Endothelial cell of umbilical vein (primary cell): ENCODE results near the gene IPPK. TPM values are rescaled to one million over a fixed set of nuclear protein-coding genes. Genes with fewer than 3 reads are reported as not detected.

ENCODE experiments used
- BruUV-seq: library from RNA; stranded (reverse); fragments of 400-500 nt; replicated peaks from 2 replicates; lab custom pipeline; 2021; lab: Mats Ljungman, UMichigan
- CTCF ChIA-PET: fragments of 300-600, 350-600 bp; sonication (Branson Sonifier 250); formaldehyde crosslinking; loops from one replicate; lab custom pipeline; 2021; ENCODE audit warnings: antibody characterized with exemption, inconsistent platforms; lab: Charles Lee
- POLR2A ChIA-PET: fragments of 300-600, 350-600 bp; sonication (Branson Sonifier 250); formaldehyde crosslinking; loops from one replicate; lab custom pipeline; 2021; ENCODE audit warnings: antibody characterized with exemption, inconsistent platforms; lab: Charles Lee
- DNase-seq: peaks from one replicate; pipeline ENCODE4 v3.0.0-alpha.2; 2011; ENCODE audit warnings: low read depth, low spot score
- FAIRE-seq: peaks from 2 replicates; lab custom pipeline; 2011; peaks lifted over from hg19 to GRCh38; lab: Jason Lieb, UNC
- H2AFZ ChIP-seq: 2 replicates; pipeline ENCODE4 v1.6.0; 2012; ENCODE audit warnings: low read depth, low read length, control low read depth, inconsistent platforms
- H3K27ac ChIP-seq: 2 replicates; pipeline ENCODE4 v1.5.1; 2011; ENCODE audit warnings: low read depth, mild to moderate bottlenecking, control low read depth, low read length, moderate library complexity; ENCODE audit not compliant: insufficient read depth
- H3K27me3 ChIP-seq, 2 experiments: 2 replicates each; pipeline versions ENCODE4 v1.6.0 to v1.6.1; 2011; ENCODE audit warnings: low read length in 2 of 2, mixed read lengths in 1 of 2; ENCODE audit not compliant: control insufficient read depth in 2 of 2, insufficient read depth in 2 of 2
- H3K36me3 ChIP-seq, 2 experiments: 2 replicates in 1 of 2; 3 replicates in 1 of 2; pipeline ENCODE4 v1.5.1; 2011; ENCODE audit warnings: low read length in 2 of 2, mild to moderate bottlenecking in 1 of 2, moderate library complexity in 1 of 2; ENCODE audit not compliant: control insufficient read depth in 2 of 2, insufficient read depth in 2 of 2; ENCODE audit errors: extremely low read depth in 1 of 2
- H3K4me1 ChIP-seq: 3 replicates; pipeline ENCODE4 v1.5.1; 2011; ENCODE audit warnings: mild to moderate bottlenecking, low read length; ENCODE audit not compliant: control insufficient read depth, insufficient read depth; ENCODE audit errors: extremely low read depth
- H3K4me2 ChIP-seq: 2 replicates; pipeline ENCODE4 v1.6.1; 2011; ENCODE audit warnings: low read length, control low read depth, mixed read lengths; ENCODE audit not compliant: insufficient read depth
- H3K4me3 ChIP-seq, 3 experiments: fragments of 200-600 bp in 1 of 3; sonication (generic), shearing (Covaris generic) in 1 of 3; replicated peaks in 1 of 3; 2 replicates each; pipeline ENCODE4 v1.5.1; 2011 to 2016; ENCODE audit warnings: control low read depth in 3 of 3, low read length in 3 of 3, mild to moderate bottlenecking in 2 of 3, inconsistent platforms in 1 of 3, low read depth in 1 of 3, moderate library complexity in 1 of 3; ENCODE audit not compliant: insufficient read depth in 1 of 3
- H3K79me2 ChIP-seq: 2 replicates; pipeline ENCODE4 v1.6.0; 2012; ENCODE audit warnings: low read length, inconsistent platforms; ENCODE audit not compliant: control insufficient read depth, insufficient read depth
- H3K9ac ChIP-seq: replicated peaks from 2 replicates; pipeline ENCODE3; 2011; ENCODE audit warnings: low read length, control low read depth; ENCODE audit not compliant: insufficient read depth; ENCODE audit errors: extremely low read depth
- H3K9me1 ChIP-seq: replicated peaks from 3 replicates; pipeline ENCODE4 v1.6.0; 2011; ENCODE audit warnings: mild to moderate bottlenecking, low read length; ENCODE audit not compliant: control insufficient read depth, insufficient read depth; ENCODE audit errors: extremely low read depth
- H3K9me3 ChIP-seq: replicated peaks from 2 replicates; pipeline ENCODE4 v1.5.1; 2012; ENCODE audit warnings: low read length, inconsistent platforms; ENCODE audit not compliant: control insufficient read depth, insufficient read depth
- H4K20me1 ChIP-seq: replicated peaks from 2 replicates; pipeline ENCODE3; 2011; ENCODE audit warnings: mild to moderate bottlenecking, low read length; ENCODE audit not compliant: control insufficient read depth, insufficient read depth; ENCODE audit errors: extremely low read depth
- CTCF ChIP-seq, 2 donors: IDR thresholded peaks; 1 replicate in 1 of 2; 2 replicates in 1 of 2; pipeline ENCODE4 v1.5.1; 2011; ENCODE audit warnings: low read length in 2 of 2, mild to moderate bottlenecking in 2 of 2, moderate library complexity in 2 of 2, control low read depth in 1 of 2, inconsistent platforms in 1 of 2, low read depth in 1 of 2; ENCODE audit not compliant: insufficient read depth in 1 of 2; ENCODE audit errors: extremely low read depth in 1 of 2
- EZH2 ChIP-seq: IDR thresholded peaks from 2 replicates; pipeline ENCODE4 v1.6.1; 2012; ENCODE audit warnings: borderline replicate concordance, low read depth, mild to moderate bottlenecking, moderate library complexity, low read length, inconsistent platforms; ENCODE audit not compliant: severe bottlenecking
- FOS ChIP-seq: IDR thresholded peaks from 2 replicates; pipeline ENCODE4 v1.6.1; 2011; ENCODE audit warnings: mild to moderate bottlenecking, low read length, moderate library complexity, borderline replicate concordance; ENCODE audit not compliant: insufficient read depth
- GATA2 ChIP-seq: IDR thresholded peaks from 2 replicates; pipeline ENCODE4 v1.7.0; 2011; ENCODE audit warnings: low read depth, mild to moderate bottlenecking, moderate library complexity, mixed read lengths, low read length; ENCODE audit not compliant: insufficient read length, insufficient read depth
- JUN ChIP-seq: IDR thresholded peaks from 2 replicates; pipeline ENCODE4 v1.6.1; 2011; ENCODE audit warnings: borderline replicate concordance, low read depth; ENCODE audit not compliant: insufficient read length, insufficient read depth
- MAX ChIP-seq: IDR thresholded peaks from 2 replicates; pipeline ENCODE4 v1.6.1; 2011; ENCODE audit not compliant: insufficient read depth, insufficient read length
- MYC ChIP-seq: IDR thresholded peaks from one replicate; pipeline ENCODE4 v1.6.1; 2011; ENCODE audit warnings: mild to moderate bottlenecking, low read depth, low read length
- POLR2A ChIP-seq: IDR thresholded peaks from 2 replicates; pipeline ENCODE4 v1.6.1; 2012; ENCODE audit warnings: low read depth, mild to moderate bottlenecking, control low read depth, low read length
- POLR2AphosphoS5 ChIP-seq: IDR thresholded peaks from 2 replicates; pipeline ENCODE4 v1.6.1; 2012; ENCODE audit warnings: low read depth, mild to moderate bottlenecking, control low read depth, low read length, moderate library complexity; ENCODE audit not compliant: insufficient read depth
- dilution Hi-C: fragments of 300-500 bp; cut with MboI; formaldehyde crosslinking; loops from one replicate; pipeline ENCODE4 v1.15.0; 2019; ENCODE audit warnings: low sequenced_read_pairs; ENCODE audit not compliant: extremely low pct_ligation_motif_present
- intact Hi-C: fragments of 100-400 bp; cut with micrococcal nuclease; formaldehyde crosslinking; loops from one replicate; pipeline ENCODE4 v1.10.0; 2022
- polyA plus RNA-seq, 4 experiments: library from polyadenylated mRNA; depleted of rRNA in 3 of 4; stranded (reverse) in 3 of 4; unstranded in 1 of 4; fragments of >200 nt; gene quantifications; 2 replicates each; pipeline versions ENCODE4 v1.2.1 to v1.2.3, GENCODE V29; 2011 to 2012; ENCODE audit warnings: missing spikeins in 1 of 4
- total RNA-seq: library from RNA; stranded (reverse); gene quantifications from 2 replicates; pipeline ENCODE4 v1.2.3, GENCODE V29; 2021

IPPK gene
- total and polyA plus RNA-seq, 2 donors (not counting 3 experiments of a cell fraction or from before 2014, with no cell fraction given) = 14.0 to 28.0 TPM

GRCh38 chr9:92613268-92614122 is 56.4 kb downstream of the IPPK start:
- Histone ChIP-seq H3K4me1 (no peaks in the 10 kb centered on the region), H3K9me1 (no peaks in the 10 kb centered on the region), H3K9me3 (no peaks in the 10 kb centered on the region), H3K79me2 (no peaks in the 10 kb centered on the region), H3K4me3 (no peak overlapping the region), H2AFZ (no peak overlapping the region), H4K20me1 (no peaks in the 10 kb centered on the region), H3K36me3 (peaks cover 14 to 30% of the 10 kb centered on the region in 2 experiments), H3K27me3 (no peaks in the 10 kb centered on the region), H3K4me2 (no peak overlapping the region), H3K27ac (no peak overlapping the region), H3K9ac (no peak overlapping the region)
- intact Hi-C loops = no loop called here
- dilution Hi-C loops = no loop called here
- CTCF ChIA-PET = no interaction called here
- DNase-seq = no peak
- no peak for FAIRE-seq
- BruUV-seq = no TSS peak
- no peak for TF ChIP-seq MYC
- TF ChIP-seq POLR2A = no peak
- TF ChIP-seq MAX = no peak
- TF ChIP-seq POLR2AphosphoS5 = no peak
- no peak for TF ChIP-seq FOS
- no peak for TF ChIP-seq JUN
- TF ChIP-seq GATA2 = no peak
- POLR2A ChIA-PET = no interaction called here

- Histone ChIP-seq H3K4me2 (no peak overlapping the region), H3K9me3 (no peaks in the 10 kb centered on the region), H3K79me2 (no peaks in the 10 kb centered on the region), H3K9ac (no peak overlapping the region), H2AFZ (no peak overlapping the region), H3K4me3 (no peak overlapping the region), H3K9me1 (no peaks in the 10 kb centered on the region), H3K4me1 (no peaks in the 10 kb centered on the region), H4K20me1 (no peaks in the 10 kb centered on the region), H3K27me3 (no peaks in the 10 kb centered on the region), H3K27ac (no peak overlapping the region), H3K36me3 (peaks cover 10 to 29% of the 10 kb centered on the region in 2 experiments)
- TF ChIP-seq JUN = no peak
- TF ChIP-seq POLR2A = no peak
- no peak for TF ChIP-seq GATA2
- TF ChIP-seq MYC = no peak
- no peak for TF ChIP-seq FOS
- no peak for TF ChIP-seq POLR2AphosphoS5
- no peak for TF ChIP-seq MAX
- TF ChIP-seq EZH2 = no peak
- no peak for TF ChIP-seq CTCF (IDR thresholded peaks at IDR 0.05; ENCODE audit: extremely low read depth in 1 of 2, insufficient read depth in 1 of 2, low read depth in 1 of 2, low read length in 2 of 2)
- dilution Hi-C loops = no loop called here
- no peak for FAIRE-seq
- CTCF ChIA-PET = no interaction called here
- no TSS peak for BruUV-seq
- POLR2A ChIA-PET = no interaction called here
- intact Hi-C loops = no loop called here
- DNase-seq = no peak
These were observed 57.1 kb downstream of the IPPK start for GRCh38 chr9:92612816-92613215.
